Subcutaneous adipose tissue (tissue), 4 donors: ENCODE results near the gene OBSCN. TPM values are rescaled to one million over a fixed set of nuclear protein-coding genes. Genes with fewer than 3 reads are reported as not detected.

Experiments used
- CTCF ChIP-seq: fragments of 450-650 bp; IDR thresholded peaks from one replicate; pipeline ENCODE4 v1.5.1; 2016; ENCODE audit warnings: low read depth, mild to moderate bottlenecking, control low read depth, antibody characterized with exemption, moderate library complexity
- total RNA-seq, 4 donors: library from RNA; depleted of rRNA; stranded (reverse); fragments of >200 nt; gene quantifications; one replicate each; pipeline ENCODE4 v1.1.0, GENCODE V29; 2016

The OBSCN gene
- total RNA-seq, 4 donors from 2014 or later = 4.1 to 4.9 (median 4.7) TPM

- no peak for TF ChIP-seq CTCF
Measured at GRCh38 chr1:228335406-228336307, 127.8 kb downstream of the OBSCN start.

GRCh38 chr1:228336308-228337030, 128.6 kb downstream of the OBSCN start:
- no peak for TF ChIP-seq CTCF

GRCh38 chr1:228337031-228337564, 129.3 kb downstream of the OBSCN start:
- no peak for TF ChIP-seq CTCF

GRCh38 chr1:228337711-228338520, 130.1 kb downstream of the OBSCN start:
- TF ChIP-seq CTCF = no peak

- no peak for TF ChIP-seq CTCF
Measured at GRCh38 chr1:228338521-228339051, 130.7 kb downstream of the OBSCN start.

GRCh38 chr1:228339059-228339704, 131.3 kb downstream of the OBSCN start:
- no peak for TF ChIP-seq CTCF
